ENCODE measurements around the gene ZNF487.

DNA sequence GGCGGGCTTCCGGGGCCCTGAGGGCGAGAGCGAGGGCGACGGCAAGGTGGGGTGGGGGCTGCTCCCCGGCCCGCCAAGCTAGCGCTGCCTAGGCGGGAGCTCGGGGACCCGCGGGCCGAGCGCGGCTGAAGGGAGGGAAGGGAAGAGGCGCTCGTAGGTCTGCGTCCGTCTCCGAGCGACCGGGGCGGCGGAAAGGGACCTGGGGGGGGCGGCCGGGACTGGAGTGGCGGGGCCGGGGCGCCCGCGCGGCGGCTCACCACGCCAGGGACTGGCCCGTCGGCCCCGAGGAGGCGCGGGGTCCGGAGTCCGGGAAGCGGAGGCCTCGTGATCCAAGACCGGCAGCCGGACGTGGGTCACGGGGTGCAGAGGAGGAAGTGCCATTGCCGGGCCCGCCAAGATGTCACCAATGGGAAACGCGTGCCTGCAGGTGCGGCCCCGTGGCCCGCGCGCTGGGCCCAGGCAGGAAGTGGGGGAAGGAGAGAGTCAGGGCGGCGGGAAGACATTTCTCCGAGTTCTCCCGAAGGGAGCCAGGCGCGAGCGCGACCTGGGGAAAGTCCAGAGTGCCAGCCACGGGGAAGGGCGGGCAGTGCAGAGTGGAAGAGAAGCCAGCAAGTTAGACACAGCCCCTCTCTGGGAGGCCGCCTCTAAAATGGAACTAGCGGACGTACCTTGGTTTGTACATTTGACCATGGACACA lies 39.8 kb upstream of the ZNF487 start:
- TF ChIP-seq, protein P1, sequence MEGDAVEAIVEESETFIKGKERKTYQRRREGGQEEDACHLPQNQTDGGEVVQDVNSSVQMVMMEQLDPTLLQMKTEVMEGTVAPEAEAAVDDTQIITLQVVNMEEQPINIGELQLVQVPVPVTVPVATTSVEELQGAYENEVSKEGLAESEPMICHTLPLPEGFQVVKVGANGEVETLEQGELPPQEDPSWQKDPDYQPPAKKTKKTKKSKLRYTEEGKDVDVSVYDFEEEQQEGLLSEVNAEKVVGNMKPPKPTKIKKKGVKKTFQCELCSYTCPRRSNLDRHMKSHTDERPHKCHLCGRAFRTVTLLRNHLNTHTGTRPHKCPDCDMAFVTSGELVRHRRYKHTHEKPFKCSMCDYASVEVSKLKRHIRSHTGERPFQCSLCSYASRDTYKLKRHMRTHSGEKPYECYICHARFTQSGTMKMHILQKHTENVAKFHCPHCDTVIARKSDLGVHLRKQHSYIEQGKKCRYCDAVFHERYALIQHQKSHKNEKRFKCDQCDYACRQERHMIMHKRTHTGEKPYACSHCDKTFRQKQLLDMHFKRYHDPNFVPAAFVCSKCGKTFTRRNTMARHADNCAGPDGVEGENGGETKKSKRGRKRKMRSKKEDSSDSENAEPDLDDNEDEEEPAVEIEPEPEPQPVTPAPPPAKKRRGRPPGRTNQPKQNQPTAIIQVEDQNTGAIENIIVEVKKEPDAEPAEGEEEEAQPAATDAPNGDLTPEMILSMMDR (IDR thresholded peaks at IDR 0.05) = no peak
- TF ChIP-seq POLR2AphosphoS5 (IDR thresholded peaks at IDR 0.05; ENCODE audit: low read depth, low read length) (peak; percentile 91), SIN3A (IDR thresholded peaks at IDR 0.05; ENCODE audit: borderline replicate concordance, insufficient read depth, low read depth, low read length) (peak; percentile 81; the same call in 1 of the 2 replicates), TCF7L2 (IDR thresholded peaks at IDR 0.05; ENCODE audit: low read depth, low read length) (no peak)
- TF ChIP-seq, protein P2, sequence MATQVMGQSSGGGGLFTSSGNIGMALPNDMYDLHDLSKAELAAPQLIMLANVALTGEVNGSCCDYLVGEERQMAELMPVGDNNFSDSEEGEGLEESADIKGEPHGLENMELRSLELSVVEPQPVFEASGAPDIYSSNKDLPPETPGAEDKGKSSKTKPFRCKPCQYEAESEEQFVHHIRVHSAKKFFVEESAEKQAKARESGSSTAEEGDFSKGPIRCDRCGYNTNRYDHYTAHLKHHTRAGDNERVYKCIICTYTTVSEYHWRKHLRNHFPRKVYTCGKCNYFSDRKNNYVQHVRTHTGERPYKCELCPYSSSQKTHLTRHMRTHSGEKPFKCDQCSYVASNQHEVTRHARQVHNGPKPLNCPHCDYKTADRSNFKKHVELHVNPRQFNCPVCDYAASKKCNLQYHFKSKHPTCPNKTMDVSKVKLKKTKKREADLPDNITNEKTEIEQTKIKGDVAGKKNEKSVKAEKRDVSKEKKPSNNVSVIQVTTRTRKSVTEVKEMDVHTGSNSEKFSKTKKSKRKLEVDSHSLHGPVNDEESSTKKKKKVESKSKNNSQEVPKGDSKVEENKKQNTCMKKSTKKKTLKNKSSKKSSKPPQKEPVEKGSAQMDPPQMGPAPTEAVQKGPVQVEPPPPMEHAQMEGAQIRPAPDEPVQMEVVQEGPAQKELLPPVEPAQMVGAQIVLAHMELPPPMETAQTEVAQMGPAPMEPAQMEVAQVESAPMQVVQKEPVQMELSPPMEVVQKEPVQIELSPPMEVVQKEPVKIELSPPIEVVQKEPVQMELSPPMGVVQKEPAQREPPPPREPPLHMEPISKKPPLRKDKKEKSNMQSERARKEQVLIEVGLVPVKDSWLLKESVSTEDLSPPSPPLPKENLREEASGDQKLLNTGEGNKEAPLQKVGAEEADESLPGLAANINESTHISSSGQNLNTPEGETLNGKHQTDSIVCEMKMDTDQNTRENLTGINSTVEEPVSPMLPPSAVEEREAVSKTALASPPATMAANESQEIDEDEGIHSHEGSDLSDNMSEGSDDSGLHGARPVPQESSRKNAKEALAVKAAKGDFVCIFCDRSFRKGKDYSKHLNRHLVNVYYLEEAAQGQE (IDR thresholded peaks at IDR 0.05; ENCODE audit: insufficient read depth in 1 of 2, low read depth in 2 of 2, low read length in 1 of 2) = no peak

All from Panc1 (cell line).